ENCODE data around the gene LMNB1.

- TF ChIP-seq RAD21 (IDR thresholded peaks at IDR 0.05; ENCODE audit: low read depth) (no peak), YY1 (IDR thresholded peaks at IDR 0.05; ENCODE audit: low read depth) (no peak), EP300 (IDR thresholded peaks at IDR 0.05; ENCODE audit: borderline replicate concordance) (no peak), EGR1 (IDR thresholded peaks at IDR 0.05) (no peak), TEAD4 (IDR thresholded peaks at IDR 0.05) (no peak), FOXM1 (IDR thresholded peaks at IDR 0.05; ENCODE audit: borderline replicate concordance, low read depth) (no peak), TCF12 (IDR thresholded peaks at IDR 0.05; ENCODE audit: low read depth) (no peak)
- TF ChIP-seq, protein P1, sequence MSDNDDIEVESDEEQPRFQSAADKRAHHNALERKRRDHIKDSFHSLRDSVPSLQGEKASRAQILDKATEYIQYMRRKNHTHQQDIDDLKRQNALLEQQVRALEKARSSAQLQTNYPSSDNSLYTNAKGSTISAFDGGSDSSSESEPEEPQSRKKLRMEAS (IDR thresholded peaks at IDR 0.05) = no peak
- TF ChIP-seq, protein P2, sequence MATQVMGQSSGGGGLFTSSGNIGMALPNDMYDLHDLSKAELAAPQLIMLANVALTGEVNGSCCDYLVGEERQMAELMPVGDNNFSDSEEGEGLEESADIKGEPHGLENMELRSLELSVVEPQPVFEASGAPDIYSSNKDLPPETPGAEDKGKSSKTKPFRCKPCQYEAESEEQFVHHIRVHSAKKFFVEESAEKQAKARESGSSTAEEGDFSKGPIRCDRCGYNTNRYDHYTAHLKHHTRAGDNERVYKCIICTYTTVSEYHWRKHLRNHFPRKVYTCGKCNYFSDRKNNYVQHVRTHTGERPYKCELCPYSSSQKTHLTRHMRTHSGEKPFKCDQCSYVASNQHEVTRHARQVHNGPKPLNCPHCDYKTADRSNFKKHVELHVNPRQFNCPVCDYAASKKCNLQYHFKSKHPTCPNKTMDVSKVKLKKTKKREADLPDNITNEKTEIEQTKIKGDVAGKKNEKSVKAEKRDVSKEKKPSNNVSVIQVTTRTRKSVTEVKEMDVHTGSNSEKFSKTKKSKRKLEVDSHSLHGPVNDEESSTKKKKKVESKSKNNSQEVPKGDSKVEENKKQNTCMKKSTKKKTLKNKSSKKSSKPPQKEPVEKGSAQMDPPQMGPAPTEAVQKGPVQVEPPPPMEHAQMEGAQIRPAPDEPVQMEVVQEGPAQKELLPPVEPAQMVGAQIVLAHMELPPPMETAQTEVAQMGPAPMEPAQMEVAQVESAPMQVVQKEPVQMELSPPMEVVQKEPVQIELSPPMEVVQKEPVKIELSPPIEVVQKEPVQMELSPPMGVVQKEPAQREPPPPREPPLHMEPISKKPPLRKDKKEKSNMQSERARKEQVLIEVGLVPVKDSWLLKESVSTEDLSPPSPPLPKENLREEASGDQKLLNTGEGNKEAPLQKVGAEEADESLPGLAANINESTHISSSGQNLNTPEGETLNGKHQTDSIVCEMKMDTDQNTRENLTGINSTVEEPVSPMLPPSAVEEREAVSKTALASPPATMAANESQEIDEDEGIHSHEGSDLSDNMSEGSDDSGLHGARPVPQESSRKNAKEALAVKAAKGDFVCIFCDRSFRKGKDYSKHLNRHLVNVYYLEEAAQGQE (IDR thresholded peaks at IDR 0.05; ENCODE audit: low read depth) = no peak
Observed at GRCh38 chr5:126858441-126858840, 81.5 kb downstream of the LMNB1 start.
